GM12865 (cell line): Measurements from ENCODE around the gene CA9.

Experiments used
- DNase-seq: peaks from one replicate; pipeline ENCODE4 v3.0.0; 2010; ENCODE audit warnings: low read depth
- H3K4me3 ChIP-seq: 2 replicates; pipeline ENCODE4 v1.5.1; 2011; ENCODE audit warnings: mild to moderate bottlenecking, low read depth, low read length, control low read depth
- CTCF ChIP-seq: IDR thresholded peaks from 2 replicates; pipeline ENCODE4 v1.5.1; 2011; ENCODE audit warnings: low read length, control low read depth, low read depth, inconsistent platforms; ENCODE audit not compliant: insufficient read depth; ENCODE audit errors: missing control alignments

Gene CA9

GRCh38 chr9:35728041-35728971, 54.6 kb downstream of the CA9 start:
- peak overlapping the region; percentile 67 for H3K4me3 ChIP-seq
- peak; percentile 87 for DNase-seq
- no peak for TF ChIP-seq CTCF

GRCh38 chr9:35729101-35729500, 55.4 kb downstream of the CA9 start:
- no peak for TF ChIP-seq CTCF
- H3K4me3 ChIP-seq = peak overlapping the region; percentile 67
- peak; percentile 16 for DNase-seq

GRCh38 chr9:35729700-35730485, 56.2 kb downstream of the CA9 start:
- peak overlapping the region; percentile 67 for H3K4me3 ChIP-seq
- TF ChIP-seq CTCF = peak; percentile 49
- DNase-seq = peak; percentile 61

GRCh38 chr9:35730486-35730854, 56.7 kb downstream of the CA9 start:
- H3K4me3 ChIP-seq = peak overlapping the region; percentile 67
- TF ChIP-seq CTCF = no peak
- no peak for DNase-seq
